Activated CD8-positive, alpha-beta T cell treated with anti-CD3 and anti-CD28 coated beads for 36 hours (primary cell): ENCODE measurements around the gene GP5. TPM values are rescaled to one million over a fixed set of nuclear protein-coding genes. Genes with fewer than 3 reads are reported as not detected.

Experiments used
- ATAC-seq: fragments of 200-7000 bp; cut with Tn5 transposase; one replicate; pipeline ENCODE4 v1.10.0; 2021; ENCODE audit warnings: mild to moderate bottlenecking, moderate library complexity
- CTCF ChIA-PET: fragments of 350-600 bp; sonication (Branson Sonifier 250); formaldehyde crosslinking; loops from one replicate; lab custom pipeline; 2021; ENCODE audit warnings: antibody characterized with exemption; lab: Charles Lee
- POLR2A ChIA-PET: fragments of 350-600 bp; sonication (Branson Sonifier 250); formaldehyde crosslinking; loops from one replicate; lab custom pipeline; 2021; ENCODE audit warnings: antibody characterized with exemption; lab: Charles Lee
- DNase-seq: peaks from one replicate; pipeline ENCODE4 v3.0.0-alpha.2; 2020
- H3K27ac Mint-ChIP-seq: one replicate; pipeline ENCODE4 v1.8.0; 2021; ENCODE audit warnings: mild to moderate bottlenecking, mixed read lengths
- H3K27me3 Mint-ChIP-seq: one replicate; pipeline ENCODE4 v1.8.0; 2021; ENCODE audit warnings: mixed read lengths
- H3K36me3 Mint-ChIP-seq: one replicate; pipeline ENCODE4 v1.8.0; 2021; ENCODE audit warnings: low read depth, mixed read lengths
- H3K4me1 Mint-ChIP-seq: one replicate; pipeline ENCODE4 v1.8.0; 2021; ENCODE audit warnings: low read depth, mixed read lengths
- H3K4me3 Mint-ChIP-seq: one replicate; pipeline ENCODE4 v1.8.0; 2021; ENCODE audit warnings: mild to moderate bottlenecking, moderate library complexity, mixed read lengths
- H3K9me3 Mint-ChIP-seq: one replicate; pipeline ENCODE4 v1.8.0; 2021; ENCODE audit warnings: mixed read lengths
- intact Hi-C: fragments of 100-400 bp; cut with micrococcal nuclease; formaldehyde crosslinking; loops from one replicate; pipeline ENCODE4 v1.10.0; 2022
- total RNA-seq, 2 experiments: library from RNA; stranded (reverse); gene quantifications; one replicate each; pipeline ENCODE4 v1.2.3, GENCODE V29; 2021
- TF ChIP-seq, protein P1 (sequence below): fragments of 200-600 bp; IDR thresholded peaks from one replicate; pipeline ENCODE4 v1.8.0; 2022; ENCODE audit warnings: antibody characterized with exemption, mild to moderate bottlenecking

Gene GP5
- total RNA-seq, 2 experiments from 2014 or later = 0.72 to 0.83 TPM

DNA sequence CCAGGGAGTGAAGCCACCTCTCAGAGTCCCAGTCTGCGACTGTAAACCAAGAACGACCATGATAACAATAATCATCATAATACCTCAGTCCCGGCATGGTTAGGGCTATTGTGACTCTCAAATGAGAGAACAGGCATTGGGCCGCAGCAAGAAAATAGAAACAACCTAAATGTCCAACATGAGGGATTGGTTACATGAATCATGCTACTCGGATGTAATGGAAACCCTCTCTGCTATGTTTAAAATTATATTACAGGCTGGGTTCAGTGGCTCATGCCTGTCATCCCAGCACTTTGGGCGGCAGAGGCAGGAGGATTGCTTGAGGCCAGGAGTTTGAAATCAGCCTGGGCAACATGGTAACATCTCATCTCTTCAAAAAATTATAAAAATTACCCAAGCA is 50.7 kb downstream of the GP5 start:
- H3K27me3 Mint-ChIP-seq = peaks cover 2% of the 10 kb centered on the region
- H3K36me3 Mint-ChIP-seq = no peaks in the 10 kb centered on the region
- H3K4me1 Mint-ChIP-seq = no peaks in the 10 kb centered on the region
- intact Hi-C loops = no loop called here
- H3K4me3 Mint-ChIP-seq = no peak overlapping the region
- H3K9me3 Mint-ChIP-seq = no peaks in the 10 kb centered on the region
- POLR2A ChIA-PET = no interaction called here
- CTCF ChIA-PET = no interaction called here
- no peak for ATAC-seq
- no peak for DNase-seq
- TF ChIP-seq, protein P1, sequence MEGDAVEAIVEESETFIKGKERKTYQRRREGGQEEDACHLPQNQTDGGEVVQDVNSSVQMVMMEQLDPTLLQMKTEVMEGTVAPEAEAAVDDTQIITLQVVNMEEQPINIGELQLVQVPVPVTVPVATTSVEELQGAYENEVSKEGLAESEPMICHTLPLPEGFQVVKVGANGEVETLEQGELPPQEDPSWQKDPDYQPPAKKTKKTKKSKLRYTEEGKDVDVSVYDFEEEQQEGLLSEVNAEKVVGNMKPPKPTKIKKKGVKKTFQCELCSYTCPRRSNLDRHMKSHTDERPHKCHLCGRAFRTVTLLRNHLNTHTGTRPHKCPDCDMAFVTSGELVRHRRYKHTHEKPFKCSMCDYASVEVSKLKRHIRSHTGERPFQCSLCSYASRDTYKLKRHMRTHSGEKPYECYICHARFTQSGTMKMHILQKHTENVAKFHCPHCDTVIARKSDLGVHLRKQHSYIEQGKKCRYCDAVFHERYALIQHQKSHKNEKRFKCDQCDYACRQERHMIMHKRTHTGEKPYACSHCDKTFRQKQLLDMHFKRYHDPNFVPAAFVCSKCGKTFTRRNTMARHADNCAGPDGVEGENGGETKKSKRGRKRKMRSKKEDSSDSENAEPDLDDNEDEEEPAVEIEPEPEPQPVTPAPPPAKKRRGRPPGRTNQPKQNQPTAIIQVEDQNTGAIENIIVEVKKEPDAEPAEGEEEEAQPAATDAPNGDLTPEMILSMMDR = no peak
- no peak overlapping the region for H3K27ac Mint-ChIP-seq

DNA sequence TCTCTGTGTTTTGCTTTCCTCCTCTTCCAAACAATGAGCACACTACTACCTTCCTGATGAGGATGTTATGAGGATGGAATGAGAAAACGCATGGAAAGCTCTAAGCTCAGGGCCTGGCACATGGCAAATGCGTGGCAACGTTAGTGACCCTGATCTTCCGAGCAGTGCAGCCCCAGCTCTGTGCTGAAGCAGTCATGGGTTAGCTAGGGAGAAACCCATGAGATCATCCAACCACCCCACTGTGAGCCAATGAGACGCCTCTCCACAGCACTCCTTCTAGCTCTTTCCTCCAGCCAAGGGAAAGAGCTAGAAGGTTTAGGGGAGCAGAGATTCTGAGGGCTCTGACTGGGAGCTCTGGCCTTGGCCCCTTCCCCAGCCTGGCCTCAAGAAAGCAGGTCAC is 52.4 kb downstream of the GP5 start:
- peak; percentile 53 for ATAC-seq
- Mint-ChIP-seq H3K36me3 (no peaks in the 10 kb centered on the region), H3K4me3 (no peak overlapping the region), H3K27me3 (peaks cover 2% of the 10 kb centered on the region), H3K4me1 (no peaks in the 10 kb centered on the region), H3K9me3 (no peaks in the 10 kb centered on the region), H3K27ac (no peak overlapping the region)
- intact Hi-C loops = no loop called here
- DNase-seq = peak; percentile 19
- POLR2A ChIA-PET = interaction anchor here (0.6 kb wide), 1 partner anchor 875 kb away, joined by 3 read pairs; no protein-coding TSS in a partner anchor
- CTCF ChIA-PET = interaction anchor here (1.3 to 9.8 kb wide), 5 partner anchors 12 to 59 kb away, joined by 3 to 188 read pairs (median 5); partner anchors contain the start of gene GP5
- TF ChIP-seq, protein P1 = no peak

DNA sequence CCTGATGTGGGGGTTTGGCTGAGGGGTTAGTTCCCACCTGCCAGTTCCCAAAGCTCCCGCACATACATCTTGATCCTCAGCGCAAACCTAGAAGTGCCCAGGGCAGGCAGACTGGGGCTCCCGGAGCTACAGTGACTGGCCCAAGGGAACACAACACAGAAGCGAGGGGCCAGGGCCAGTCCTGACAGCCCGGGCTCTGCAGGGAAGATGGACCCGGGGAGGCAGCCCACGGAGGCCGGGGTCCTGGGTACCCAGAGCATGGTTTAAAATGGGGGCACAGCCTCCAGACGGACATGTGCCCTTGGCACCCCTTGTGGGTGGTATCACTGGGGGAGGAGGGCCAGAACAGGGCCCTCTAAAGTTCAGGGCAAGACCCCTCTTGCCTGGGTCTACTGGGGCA is 53.0 kb downstream of the GP5 start:
- CTCF ChIA-PET = interaction anchor here (1.3 to 9.8 kb wide), 7 partner anchors 11 to 58 kb away, joined by 3 to 188 read pairs (median 6); partner anchors contain the start of gene GP5
- intact Hi-C loops = no loop called here
- Mint-ChIP-seq H3K27me3 (peaks cover 2% of the 10 kb centered on the region), H3K27ac (no peak overlapping the region), H3K9me3 (no peaks in the 10 kb centered on the region), H3K4me3 (no peak overlapping the region), H3K4me1 (no peaks in the 10 kb centered on the region), H3K36me3 (no peaks in the 10 kb centered on the region)
- TF ChIP-seq, protein P1 = no peak
- POLR2A ChIA-PET = no interaction called here
- ATAC-seq (no peak), DNase-seq (no peak)

Other genes starting within 250 kb of the GP5 start
- gene CPN2, start 47.9 kb downstream of the GP5 start, total RNA-seq = not detected
- not detected for gene LRRC15, start 29.5 kb downstream of the GP5 start, total RNA-seq
- gene ATP13A3, start 87.7 kb upstream of the GP5 start, total RNA-seq = 100 to 1,000 TPM; 101 to 110 TPM
- 1 to 10 TPM; 4.4 to 5.0 TPM for gene TMEM44, start 234.2 kb upstream of the GP5 start, total RNA-seq